ENCODE results near the gene TUBB3. TPM values are rescaled to one million over a fixed set of nuclear protein-coding genes. Genes with fewer than 3 reads are reported as not detected.
"Not testable (repeated sequence)": the region's sequence is repeated elsewhere in the genome, so short reads cannot be mapped to it uniquely, and the experiment has no call there.

TUBB3 gene
- total and polyA plus RNA-seq, 2 donors (not counting 1 experiment from before 2014, with no cell fraction given) = 0.34 to 4.4 TPM

GRCh38 chr16:89931964-89932363 lies 8.8 kb downstream of the TUBB3 start:
- ATAC-seq (ENCODE audit: low read depth) (no peak), DNase-seq (no peak)
- ChIA-PET CTCF (no interaction called here), POLR2A (no interaction called here)
- H3K9ac ChIP-seq (ENCODE audit: low read length) = no peak overlapping the region
- TF ChIP-seq CTCF (IDR thresholded peaks at IDR 0.05) (no peak), EZH2 (IDR thresholded peaks at IDR 0.05; ENCODE audit: borderline replicate concordance, insufficient read depth, low read depth, low read length, poor library complexity, severe bottlenecking) (no peak)
- H3K4me3 ChIP-seq (ENCODE audit: control extremely low read depth in 1 of 5, extremely low read depth in 1 of 5, insufficient read depth in 1 of 5, low read depth in 2 of 5, low read length in 4 of 5) = no peak overlapping the region
- intact Hi-C loops (cut with micrococcal nuclease) = no loop called here
- peaks cover 0 to 18% (median 0%) of the 10 kb centered on the region in 3 donors for H3K9me3 ChIP-seq (ENCODE audit: control extremely low read depth in 1 of 3, control insufficient read depth in 2 of 3, insufficient read depth in 1 of 3, low read length in 2 of 3)
- peaks cover 17% of the 10 kb centered on the region for H3K4me1 Mint-ChIP-seq
- no peak overlapping the region for H3K27ac ChIP-seq (ENCODE audit: low read length in 2 of 2)
- peaks cover 0 to 25% (median 12%) of the 10 kb centered on the region in 4 experiments for H3K27me3 ChIP-seq (replicated peaks in 1 of 4; ENCODE audit: control extremely low read depth in 1 of 4, control insufficient read depth in 3 of 4, insufficient read depth in 4 of 4, low read length in 3 of 4)
- H3K79me2 ChIP-seq (ENCODE audit: control insufficient read depth, insufficient read depth, low read length) = no peaks in the 10 kb centered on the region
- H3K27me3 Mint-ChIP-seq = peaks cover 17% of the 10 kb centered on the region
- H4K20me1 ChIP-seq (ENCODE audit: control insufficient read depth, insufficient read depth, low read length, poor library complexity, severe bottlenecking) = no peaks in the 10 kb centered on the region
- WGBS (ENCODE audit: insufficient coverage) = 81% methylated on average over 6 of the region's 6 CpGs
- no peak overlapping the region for H3K4me2 ChIP-seq (replicated peaks; ENCODE audit: low read depth, low read length, poor library complexity, severe bottlenecking)
- H3K27ac Mint-ChIP-seq = no peak overlapping the region
- no peak overlapping the region for H3K4me3 Mint-ChIP-seq
- H3K36me3 ChIP-seq (replicated peaks in 1 of 2; ENCODE audit: control extremely low read depth in 1 of 2, control insufficient read depth in 1 of 2, extremely low read depth in 1 of 2, insufficient read depth in 2 of 2, low read length in 1 of 2) = no peaks in the 10 kb centered on the region
- peaks cover 0 to 11% of the 10 kb centered on the region in 2 donors for H3K4me1 ChIP-seq (ENCODE audit: control insufficient read depth in 2 of 2, insufficient read depth in 2 of 2, low read length in 2 of 2)
- no peak overlapping the region for H2AFZ ChIP-seq (ENCODE audit: insufficient read depth, low read depth, low read length, poor library complexity, severe bottlenecking)
- no peaks in the 10 kb centered on the region for H3K9me3 Mint-ChIP-seq (ENCODE audit: insufficient read depth)

- H4K20me1 ChIP-seq (ENCODE audit: control insufficient read depth, insufficient read depth, low read length, poor library complexity, severe bottlenecking); H2AFZ ChIP-seq (ENCODE audit: insufficient read depth, low read depth, low read length, poor library complexity, severe bottlenecking); H3K79me2 ChIP-seq (ENCODE audit: control insufficient read depth, insufficient read depth, low read length); H3K4me3 Mint-ChIP-seq; intact Hi-C loops (cut with micrococcal nuclease); DNase-seq; H3K4me3 ChIP-seq (ENCODE audit: control extremely low read depth in 1 of 5, extremely low read depth in 1 of 5, insufficient read depth in 1 of 5, low read depth in 2 of 5, low read length in 4 of 5); H3K9me3 Mint-ChIP-seq (ENCODE audit: insufficient read depth); H3K27ac ChIP-seq (ENCODE audit: low read length in 2 of 2); H3K27ac Mint-ChIP-seq; POLR2A ChIA-PET; CTCF ChIA-PET; H3K36me3 ChIP-seq (replicated peaks in 1 of 2; ENCODE audit: control extremely low read depth in 1 of 2, control insufficient read depth in 1 of 2, extremely low read depth in 1 of 2, insufficient read depth in 2 of 2, low read length in 1 of 2); H3K9ac ChIP-seq (ENCODE audit: low read length); H3K4me2 ChIP-seq (replicated peaks; ENCODE audit: low read depth, low read length, poor library complexity, severe bottlenecking); ATAC-seq (ENCODE audit: low read depth): not testable (repeated sequence)
- H3K4me1 ChIP-seq (ENCODE audit: control insufficient read depth in 2 of 2, insufficient read depth in 2 of 2, low read length in 2 of 2) = peaks cover 0 to 11% of the 10 kb centered on the region in 2 donors
- H3K4me1 Mint-ChIP-seq = peaks cover 17% of the 10 kb centered on the region
- WGBS (ENCODE audit: insufficient coverage) = 97% methylated on average over 12 of the region's 29 CpGs
- peaks cover 21% of the 10 kb centered on the region for H3K27me3 Mint-ChIP-seq
- H3K9me3 ChIP-seq (ENCODE audit: control extremely low read depth in 1 of 3, control insufficient read depth in 2 of 3, insufficient read depth in 1 of 3, low read length in 2 of 3) = peaks cover 0 to 13% (median 0%) of the 10 kb centered on the region in 3 donors
- H3K27me3 ChIP-seq (replicated peaks in 1 of 4; ENCODE audit: control extremely low read depth in 1 of 4, control insufficient read depth in 3 of 4, insufficient read depth in 4 of 4, low read length in 3 of 4) = peaks cover 0 to 14% (median 4%) of the 10 kb centered on the region in 4 experiments
Measured at GRCh38 chr16:89934019-89934418, 10.9 kb downstream of the TUBB3 start.

All from B cell (primary cell).